ENCODE data around the gene NKX1-1.

The NKX1-1 gene

GRCh38 chr4:1402516-1403091 lies 3.6 kb downstream of the NKX1-1 start:
- Mint-ChIP-seq H3K27me3 (ENCODE audit: low read depth) (peaks cover 79% of the 10 kb centered on the region), H3K4me3 (no peak overlapping the region), H3K27ac (no peak overlapping the region), H3K4me1 (no peaks in the 10 kb centered on the region), H3K9me3 (peaks cover 9% of the 10 kb centered on the region), H3K36me3 (ENCODE audit: low read depth) (peaks cover 8% of the 10 kb centered on the region)
- TF ChIP-seq CTCF (IDR thresholded peaks at IDR 0.05; ENCODE audit: unreplicated experiment in 3 of 3), result no peak

GRCh38 chr4:1402021-1402515 lies 4.2 kb downstream of the NKX1-1 start:
- Mint-ChIP-seq H3K36me3 (ENCODE audit: low read depth) (peaks cover 8% of the 10 kb centered on the region), H3K4me1 (no peaks in the 10 kb centered on the region)
- TF ChIP-seq CTCF (IDR thresholded peaks at IDR 0.05; ENCODE audit: unreplicated experiment in 3 of 3), result no peak

GRCh38 chr4:1401409-1402020 lies 4.7 kb downstream of the NKX1-1 start:
- no peak overlapping the region for H3K4me3 Mint-ChIP-seq
- no peak overlapping the region for H3K27ac Mint-ChIP-seq
- TF ChIP-seq CTCF (IDR thresholded peaks at IDR 0.05; ENCODE audit: unreplicated experiment in 3 of 3), result no peak
- peaks cover 74% of the 10 kb centered on the region for H3K27me3 Mint-ChIP-seq (ENCODE audit: low read depth)
- no peaks in the 10 kb centered on the region for H3K4me1 Mint-ChIP-seq
- H3K9me3 Mint-ChIP-seq, result peaks cover 12% of the 10 kb centered on the region
- H3K36me3 Mint-ChIP-seq (ENCODE audit: low read depth), result peaks cover 11% of the 10 kb centered on the region

More at GRCh38 chr4:1402021-1402515, 4.2 kb downstream of the NKX1-1 start:
- H3K27me3 Mint-ChIP-seq (ENCODE audit: low read depth), result peaks cover 74% of the 10 kb centered on the region
- H3K27ac Mint-ChIP-seq, result no peak overlapping the region
- peaks cover 9% of the 10 kb centered on the region for H3K9me3 Mint-ChIP-seq
- no peak overlapping the region for H3K4me3 Mint-ChIP-seq

- Mint-ChIP-seq H3K27me3 (ENCODE audit: low read depth) (peaks cover 77% of the 10 kb centered on the region), H3K36me3 (ENCODE audit: low read depth) (peaks cover 16% of the 10 kb centered on the region), H3K4me1 (no peaks in the 10 kb centered on the region), H3K4me3 (no peak overlapping the region), H3K9me3 (peaks cover 15% of the 10 kb centered on the region), H3K27ac (no peak overlapping the region)
- TF ChIP-seq CTCF (IDR thresholded peaks at IDR 0.05; ENCODE audit: unreplicated experiment in 3 of 3), result no peak
Observed at GRCh38 chr4:1400831-1401408, 5.3 kb downstream of the NKX1-1 start.

GRCh38 chr4:1400191-1400805 lies 5.9 kb downstream of the NKX1-1 start:
- H3K27me3 Mint-ChIP-seq (ENCODE audit: low read depth), result peaks cover 75% of the 10 kb centered on the region
- H3K36me3 Mint-ChIP-seq (ENCODE audit: low read depth), result peaks cover 22% of the 10 kb centered on the region
- no peak overlapping the region for H3K27ac Mint-ChIP-seq
- TF ChIP-seq CTCF (IDR thresholded peaks at IDR 0.05; ENCODE audit: unreplicated experiment in 3 of 3), result no peak
- peaks cover 20% of the 10 kb centered on the region for H3K9me3 Mint-ChIP-seq
- H3K4me3 Mint-ChIP-seq, result no peak overlapping the region
- no peaks in the 10 kb centered on the region for H3K4me1 Mint-ChIP-seq
